SK-N-MC (cell line): Measurements from ENCODE around the gene ME3.

Source experiments
- DNase-seq: peaks from one replicate; pipeline ENCODE4 v3.0.0-alpha.2; 2011; ENCODE audit warnings: low read depth, low spot score
- H3K27ac ChIP-seq: fragments of 200-600 bp; sonication (generic); 2 replicates; pipeline ENCODE4 v1.5.1; 2016; ENCODE audit warnings: mixed run types
- H3K36me3 ChIP-seq: fragments of 200-600 bp; sonication (generic); 2 replicates; pipeline ENCODE4 v1.6.1; 2017; ENCODE audit warnings: antibody characterized with exemption, low read length, mixed read lengths; ENCODE audit not compliant: insufficient read depth
- H3K4me3 ChIP-seq: fragments of 200-600 bp; sonication (generic); 2 replicates; pipeline ENCODE4 v1.5.1; 2016
- H3K9ac ChIP-seq: fragments of 200-600 bp; sonication (generic); 2 replicates; pipeline ENCODE4 v1.8.0; 2017; ENCODE audit warnings: mixed run types, mixed read lengths; ENCODE audit not compliant: insufficient read length
- H3K9me3 ChIP-seq: fragments of 200-600 bp; sonication (generic); 2 replicates; pipeline ENCODE4 v1.6.1; 2017; ENCODE audit warnings: low read depth, mild to moderate bottlenecking, antibody characterized with exemption, low read length, moderate library complexity, mixed read lengths
- EZH2 ChIP-seq: fragments of 200-600 bp; sonication (generic); IDR thresholded peaks from one replicate; pipeline ENCODE4 v1.6.1; 2017; ENCODE audit warnings: antibody characterized with exemption
- FOXP2 ChIP-seq: optimal IDR thresholded peaks from 2 replicates; pipeline ENCODE3; 2011; ENCODE audit warnings: mild to moderate bottlenecking, moderate library complexity; ENCODE audit not compliant: insufficient read depth; ENCODE audit errors: extremely low read length, control extremely low read depth
- POLR2AphosphoS5 ChIP-seq: IDR thresholded peaks from 2 replicates; pipeline ENCODE4 v1.6.1; 2012; ENCODE audit warnings: mild to moderate bottlenecking, low read depth, low read length, borderline replicate concordance

ME3 gene

GRCh38 chr11:86639137-86639536, 33.3 kb downstream of the ME3 start:
- no peak for TF ChIP-seq POLR2AphosphoS5
- no peak for TF ChIP-seq EZH2
- no peak for TF ChIP-seq FOXP2
- H3K9me3 ChIP-seq, result no peaks in the 10 kb centered on the region
- no peak overlapping the region for H3K4me3 ChIP-seq
- H3K9ac ChIP-seq, result no peak overlapping the region
- DNase-seq, result no peak
- no peak overlapping the region for H3K27ac ChIP-seq
- no peaks in the 10 kb centered on the region for H3K36me3 ChIP-seq

- Histone ChIP-seq H3K36me3 (no peaks in the 10 kb centered on the region), H3K27ac (no peak overlapping the region), H3K4me3 (no peak overlapping the region), H3K9ac (no peak overlapping the region), H3K9me3 (no peaks in the 10 kb centered on the region)
- TF ChIP-seq POLR2AphosphoS5 (no peak), FOXP2 (no peak), EZH2 (no peak)
- DNase-seq, result no peak
Observed at GRCh38 chr11:86638673-86639072, 33.7 kb downstream of the ME3 start.

GRCh38 chr11:86637988-86638387, 34.4 kb downstream of the ME3 start:
- DNase-seq, result no peak
- Histone ChIP-seq H3K9ac (no peak overlapping the region), H3K36me3 (no peaks in the 10 kb centered on the region), H3K4me3 (no peak overlapping the region), H3K27ac (no peak overlapping the region), H3K9me3 (no peaks in the 10 kb centered on the region)
- TF ChIP-seq POLR2AphosphoS5 (no peak), FOXP2 (no peak), EZH2 (no peak)

GRCh38 chr11:86636275-86636674, 36.1 kb downstream of the ME3 start:
- Histone ChIP-seq H3K27ac (no peak overlapping the region), H3K9ac (no peak overlapping the region)
- TF ChIP-seq POLR2AphosphoS5, result no peak
- TF ChIP-seq FOXP2, result no peak
- no peak for TF ChIP-seq EZH2

GRCh38 chr11:86632499-86633269, 39.7 kb downstream of the ME3 start:
- no peak for TF ChIP-seq FOXP2
- no peak for TF ChIP-seq POLR2AphosphoS5
- Histone ChIP-seq H3K9ac (no peak overlapping the region), H3K4me3 (no peak overlapping the region), H3K27ac (no peak overlapping the region), H3K36me3 (no peaks in the 10 kb centered on the region), H3K9me3 (no peaks in the 10 kb centered on the region)
- DNase-seq, result no peak

More at GRCh38 chr11:86636275-86636674, 36.1 kb downstream of the ME3 start:
- no peak for DNase-seq
- no peaks in the 10 kb centered on the region for H3K36me3 ChIP-seq
- no peak overlapping the region for H3K4me3 ChIP-seq
- H3K9me3 ChIP-seq, result no peaks in the 10 kb centered on the region

GRCh38 chr11:86630229-86630981, 42.0 kb downstream of the ME3 start:
- no peak overlapping the region for H3K9ac ChIP-seq
- no peak for DNase-seq
- no peaks in the 10 kb centered on the region for H3K36me3 ChIP-seq
- no peak overlapping the region for H3K27ac ChIP-seq
- H3K9me3 ChIP-seq, result no peaks in the 10 kb centered on the region
- no peak overlapping the region for H3K4me3 ChIP-seq
- no peak for TF ChIP-seq EZH2
- no peak for TF ChIP-seq FOXP2
- no peak for TF ChIP-seq POLR2AphosphoS5

- H3K27ac ChIP-seq, result no peak overlapping the region
- no peak overlapping the region for H3K9ac ChIP-seq
- H3K36me3 ChIP-seq, result no peaks in the 10 kb centered on the region
- no peak for DNase-seq
- no peak overlapping the region for H3K4me3 ChIP-seq
- H3K9me3 ChIP-seq, result no peaks in the 10 kb centered on the region
- TF ChIP-seq EZH2 (no peak), POLR2AphosphoS5 (no peak), FOXP2 (no peak)
Observed at GRCh38 chr11:86629045-86629706, 43.2 kb downstream of the ME3 start.

- TF ChIP-seq FOXP2, result no peak
- Histone ChIP-seq H3K27ac (no peak overlapping the region), H3K9ac (no peak overlapping the region), H3K4me3 (no peak overlapping the region), H3K36me3 (no peaks in the 10 kb centered on the region), H3K9me3 (no peaks in the 10 kb centered on the region)
- DNase-seq, result no peak
Observed at GRCh38 chr11:86627776-86628455, 44.5 kb downstream of the ME3 start.
